Measurements from ENCODE around the gene ITGAL. TPM values are rescaled to one million over a fixed set of nuclear protein-coding genes. Genes with fewer than 3 reads are reported as not detected.

ITGAL gene
- total and polyA plus RNA-seq, 2 of the 13 experiments (the other 11 are each of a cell fraction or from before 2014, with no cell fraction given): 0.86 to 1.2 TPM

GRCh38 chr16:30488764-30489605 lies 16.4 kb downstream of the ITGAL start (continued):
- TF ChIP-seq TBL1XR1 (IDR thresholded peaks at IDR 0.05; ENCODE audit: borderline replicate concordance, low read length, partially characterized antibody): peak; percentile 42
- peak; percentile 99 for TF ChIP-seq ZNF770 (CRISPR knock-in tag; IDR thresholded peaks at IDR 0.05)
- TF ChIP-seq ARID2 (CRISPR knock-in tag; IDR thresholded peaks at IDR 0.05; ENCODE audit: borderline replicate concordance): no peak
- TF ChIP-seq HDAC1 (CRISPR knock-in tag; IDR thresholded peaks at IDR 0.05): peak; percentile 82
- TF ChIP-seq ZBTB14 (CRISPR knock-in tag; IDR thresholded peaks at IDR 0.05): no peak
- no peak for TF ChIP-seq ZNF549 (CRISPR knock-in tag; IDR thresholded peaks at IDR 0.05)
- no peak for TF ChIP-seq ZXDC (CRISPR knock-in tag; IDR thresholded peaks at IDR 0.05)
- peak; percentile 84 for TF ChIP-seq HDAC2 (CRISPR knock-in tag; IDR thresholded peaks at IDR 0.05)
- TF ChIP-seq NFIC (IDR thresholded peaks at IDR 0.05; ENCODE audit: low read length): no peak
- no peak for TF ChIP-seq RNF219 (CRISPR knock-in tag; IDR thresholded peaks at IDR 0.05)
- 0 out of 2 replicates have a peak, but pooled peaks have one; percentile 41 for TF ChIP-seq ARHGAP35 (CRISPR knock-in tag; IDR thresholded peaks at IDR 0.05; ENCODE audit: borderline replicate concordance)
- TF ChIP-seq RARA (CRISPR knock-in tag; IDR thresholded peaks at IDR 0.05): peak; percentile 71
- TF ChIP-seq PTBP1 (IDR thresholded peaks at IDR 0.05; ENCODE audit: low read depth, low read length, poor library complexity, severe bottlenecking): no peak
- no peak for TF ChIP-seq SRSF4 (IDR thresholded peaks at IDR 0.05; ENCODE audit: low read depth, low read length, poor library complexity, severe bottlenecking)
- TF ChIP-seq PPARG (CRISPR knock-in tag; conservative IDR thresholded peaks at IDR 0.05): peak; percentile 76
- no peak for TF ChIP-seq MATR3 (CRISPR knock-in tag; IDR thresholded peaks at IDR 0.05)
- no peak; the same call in 1 of the 2 replicates for TF ChIP-seq ATF6 (CRISPR knock-in tag; conservative IDR thresholded peaks at IDR 0.05)
